Kidney glomerular epithelial cell (primary cell): ENCODE results near the gene AFF2.

Experiments used
- DNase-seq: peaks from one replicate; lab custom pipeline; 2025; lab: John Stamatoyannopoulos, UW

Gene AFF2

DNA sequence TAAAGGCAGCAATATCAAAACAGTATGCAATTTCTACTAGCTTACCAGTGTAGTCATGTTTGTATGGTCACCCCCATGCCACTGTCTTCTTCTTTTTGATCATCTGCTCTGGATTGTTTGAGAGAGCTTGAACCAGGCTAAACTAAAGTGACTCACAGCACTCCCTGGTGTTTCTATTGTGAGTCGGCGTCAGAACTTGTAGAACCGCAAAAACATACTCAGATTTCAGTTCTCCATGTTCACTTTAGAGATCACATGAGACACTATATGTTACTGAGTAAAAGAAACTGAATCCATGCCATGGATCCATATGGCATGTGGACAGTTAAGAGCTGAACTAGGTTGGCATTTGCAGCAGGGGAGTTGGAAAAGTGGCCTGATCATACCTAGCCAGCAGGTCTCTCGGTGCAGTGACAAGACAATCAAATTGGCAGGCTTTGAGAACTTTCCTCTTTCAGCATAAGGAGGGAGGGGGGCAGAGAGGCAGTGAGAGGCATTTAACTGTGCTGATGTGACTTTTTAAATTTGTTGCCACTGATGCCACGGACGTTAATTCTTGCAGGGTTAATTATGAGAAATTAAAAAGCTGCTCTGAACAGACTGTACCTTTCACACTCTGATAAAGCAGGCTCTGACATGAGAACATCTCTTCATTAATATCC is 88.4 kb downstream of the AFF2 start:
- DNase-seq = no peak

- no peak for DNase-seq
These were observed 92.2 kb downstream of the AFF2 start for GRCh38 chrX:148592595-148592994.

GRCh38 chrX:148593146-148593545 is 92.7 kb downstream of the AFF2 start:
- no peak for DNase-seq

DNA sequence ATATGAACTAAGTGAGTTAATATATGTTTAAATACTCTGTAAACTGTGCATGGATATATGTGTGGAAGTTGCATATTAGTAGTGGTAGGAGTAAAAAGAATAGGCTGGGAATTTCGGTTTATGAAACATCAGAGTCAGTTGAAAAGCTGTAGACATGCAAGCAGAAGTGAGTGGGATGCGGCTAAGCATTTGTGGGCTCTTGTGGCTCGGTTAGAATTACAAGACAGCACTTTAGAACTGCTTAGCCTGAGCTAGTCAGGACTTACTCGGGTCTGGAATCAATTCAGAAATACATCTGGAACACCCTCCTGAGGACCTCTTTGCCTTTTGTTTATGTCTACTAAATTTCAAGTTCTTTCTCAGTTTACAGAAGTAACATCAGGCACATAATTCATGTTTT is 93.6 kb downstream of the AFF2 start:
- no peak for DNase-seq

DNA sequence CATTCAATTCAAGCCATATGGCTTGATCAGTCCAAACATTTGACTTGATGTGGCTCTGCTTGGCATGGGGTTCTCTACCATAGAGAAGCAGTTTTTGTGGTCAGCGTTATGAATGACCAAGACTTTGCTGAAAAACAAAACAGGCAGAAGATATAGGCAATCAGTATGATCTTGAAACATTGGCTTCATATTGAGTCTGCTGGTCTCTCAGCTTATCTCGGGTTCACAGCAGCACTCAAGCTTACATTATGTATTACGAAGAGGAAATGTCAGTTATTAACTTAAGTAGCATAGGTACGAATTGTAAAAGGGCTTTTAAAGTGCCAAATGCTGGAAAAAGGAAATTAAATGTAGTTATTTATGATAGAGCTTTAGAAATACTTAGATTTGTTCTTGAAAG is 99.0 kb downstream of the AFF2 start:
- no peak for DNase-seq

DNA sequence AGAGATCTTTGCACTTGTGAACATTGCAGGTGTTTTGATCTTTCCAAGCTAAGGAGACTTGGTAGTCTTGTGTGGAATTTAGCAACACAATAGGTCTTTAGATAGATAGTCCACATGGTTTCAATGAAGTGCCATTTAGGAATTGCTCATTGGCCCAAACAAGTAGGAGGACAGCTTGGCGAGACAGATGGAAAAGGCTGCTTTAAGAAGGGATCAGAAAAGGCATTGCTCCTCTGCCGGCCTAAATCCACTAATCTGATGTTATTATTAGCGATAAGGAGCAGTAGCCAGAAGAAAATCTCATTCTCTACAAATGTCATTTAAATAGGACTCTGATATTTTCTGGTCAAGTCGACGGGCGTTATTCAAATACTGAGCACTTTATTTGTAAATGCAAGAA is 99.7 kb downstream of the AFF2 start:
- no peak for DNase-seq

DNA sequence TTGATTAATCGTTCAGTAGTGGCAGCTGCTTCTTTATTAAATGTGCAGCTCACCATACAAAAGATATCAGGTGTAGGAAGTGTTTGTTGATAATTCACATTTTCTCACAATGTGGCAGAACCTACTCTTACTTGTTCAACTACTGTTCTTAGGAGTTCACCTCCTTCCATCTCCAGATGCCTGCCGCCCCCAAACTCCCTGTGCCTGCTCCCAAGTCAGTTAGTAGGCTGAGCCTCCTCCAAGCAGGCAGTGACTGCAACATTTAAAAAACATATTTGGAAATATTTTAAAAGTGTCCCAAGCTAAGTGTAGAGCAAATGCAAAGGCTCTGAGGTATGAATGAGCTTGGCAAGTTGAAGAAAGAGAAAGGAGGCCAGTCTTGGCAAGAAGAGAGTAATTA is 100.2 kb downstream of the AFF2 start:
- DNase-seq = no peak

GRCh38 chrX:148601034-148601433 is 100.6 kb downstream of the AFF2 start:
- DNase-seq = no peak

- DNase-seq = no peak
These were observed 109.3 kb downstream of the AFF2 start for GRCh38 chrX:148609515-148610327.

DNA sequence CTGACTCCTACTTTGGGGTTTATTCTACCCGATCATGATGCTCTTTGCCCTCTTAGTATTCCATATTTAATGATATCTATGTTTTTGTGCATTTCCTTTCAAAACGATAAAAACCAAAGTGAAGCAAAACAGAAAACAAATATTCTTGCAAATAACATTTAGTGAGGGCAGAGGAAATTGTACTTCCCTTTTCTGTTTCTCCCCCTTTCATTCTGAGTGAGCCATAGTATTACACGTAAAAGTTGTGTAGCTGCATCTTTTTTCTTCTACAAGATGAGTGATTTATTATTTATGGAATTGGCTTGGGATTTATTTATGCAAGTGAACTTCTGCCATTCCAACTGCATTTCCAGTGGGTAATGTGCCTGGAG is 109.9 kb downstream of the AFF2 start:
- DNase-seq = no peak

DNA sequence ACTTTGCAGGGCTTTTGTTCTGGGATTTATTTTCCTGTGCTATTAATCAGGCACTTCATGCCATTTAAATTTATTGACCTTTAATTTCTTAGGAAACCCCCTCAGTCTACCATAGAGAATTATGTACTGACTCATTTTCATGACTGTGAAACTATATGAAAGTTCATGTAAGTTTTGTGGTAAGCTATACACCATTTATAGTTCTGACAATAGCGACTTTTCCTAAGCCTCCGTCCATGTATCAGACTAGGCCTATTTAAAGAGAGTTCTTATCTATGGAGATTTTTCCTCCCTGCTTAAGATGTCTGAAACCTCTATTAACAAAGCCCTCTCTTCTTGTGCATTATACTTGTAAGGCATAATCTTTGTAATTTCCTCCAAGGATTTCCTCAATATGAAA is 111.6 kb downstream of the AFF2 start:
- no peak for DNase-seq

GRCh38 chrX:148612431-148612830 is 112.0 kb downstream of the AFF2 start:
- DNase-seq = no peak

- DNase-seq = no peak
These were observed 113.2 kb downstream of the AFF2 start for GRCh38 chrX:148613636-148614035.

DNA sequence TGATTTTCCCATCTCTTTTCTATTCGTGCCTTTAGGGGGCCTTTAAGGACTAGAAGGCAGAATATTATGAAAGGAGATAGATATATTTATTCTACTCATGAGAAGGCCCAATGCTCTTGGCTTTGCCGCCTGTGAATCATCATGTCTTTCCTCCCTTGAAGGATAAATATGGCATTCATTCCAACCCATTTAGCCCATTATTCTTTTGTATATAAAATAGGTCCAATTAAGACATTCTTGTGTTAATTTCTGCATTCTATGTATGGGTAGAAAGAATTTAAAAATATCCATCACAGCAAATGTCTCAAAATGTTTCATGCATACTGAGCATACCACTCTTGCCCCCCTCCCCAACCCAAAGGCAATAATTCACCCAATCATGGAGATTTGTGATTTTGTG is 115.1 kb downstream of the AFF2 start:
- DNase-seq = no peak

DNA sequence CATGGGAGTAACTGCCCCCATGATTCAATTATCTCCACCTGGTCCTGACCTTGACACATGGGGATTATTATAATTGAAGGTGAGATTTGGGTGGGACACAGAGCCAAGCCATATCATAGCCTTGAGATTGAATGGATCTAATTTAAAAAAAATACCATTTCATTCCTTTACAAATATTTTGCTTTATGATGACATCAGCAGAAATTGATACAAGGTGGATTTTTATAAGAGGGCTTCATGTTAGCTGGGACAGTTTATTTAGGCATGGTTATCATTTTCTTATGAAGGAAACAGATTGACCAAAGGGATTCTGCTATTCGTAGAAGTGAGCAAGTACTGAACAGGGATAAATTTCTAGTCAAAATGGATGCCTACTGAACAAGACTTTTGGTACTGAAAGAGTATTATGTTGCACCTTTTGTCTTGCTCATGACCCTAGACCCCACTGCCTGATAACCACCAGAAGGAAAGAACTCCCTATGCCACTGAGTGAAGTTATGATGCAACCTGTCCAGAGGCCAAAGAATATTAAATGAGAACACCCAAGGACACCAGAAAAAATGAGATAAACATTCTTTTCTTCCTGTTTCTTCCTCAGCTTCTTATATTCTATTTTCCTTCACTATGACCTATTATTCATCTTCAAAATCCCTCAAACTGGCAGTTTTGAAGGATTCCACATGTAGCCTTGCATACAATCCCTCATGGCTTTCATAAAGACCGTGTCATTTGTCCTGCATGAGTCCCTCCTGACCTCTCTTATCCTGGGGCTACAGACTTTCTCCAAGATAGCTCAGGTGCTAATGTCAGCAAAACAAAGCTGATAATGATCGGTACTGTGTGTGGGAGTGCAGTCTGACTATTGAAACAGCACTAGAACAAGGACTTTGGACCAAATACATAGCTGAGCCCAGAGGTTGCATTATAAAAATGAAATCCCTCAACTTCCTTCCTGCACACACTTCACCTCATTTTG is 118.3 kb downstream of the AFF2 start:
- no peak for DNase-seq

GRCh38 chrX:148620023-148620422 is 119.6 kb downstream of the AFF2 start:
- no peak for DNase-seq

DNA sequence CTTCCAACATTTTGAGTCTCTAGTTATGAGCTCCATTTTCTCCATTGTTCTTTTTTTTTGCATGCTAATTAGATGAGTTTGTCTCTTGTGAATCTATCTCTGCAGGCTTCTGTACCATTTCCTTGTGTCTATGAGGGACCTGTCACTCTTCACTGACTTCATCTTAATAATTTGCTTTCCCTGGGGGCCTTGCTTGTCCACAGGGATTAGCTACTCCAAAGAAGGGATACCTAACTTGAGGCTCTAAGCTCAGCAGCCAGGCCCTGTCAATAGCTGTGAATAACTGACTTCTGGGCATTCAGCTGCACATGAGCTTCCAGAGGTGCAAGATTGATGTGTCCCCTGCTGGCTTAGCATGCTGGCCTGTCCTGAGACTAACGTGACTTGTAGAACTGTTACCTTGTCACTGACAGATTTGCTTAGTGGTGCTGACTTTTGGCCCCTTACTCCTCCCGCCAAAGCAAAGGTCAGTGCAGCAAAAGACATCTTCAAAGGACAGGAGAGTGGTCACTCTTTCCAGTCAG is 124.6 kb downstream of the AFF2 start:
- no peak for DNase-seq

DNA sequence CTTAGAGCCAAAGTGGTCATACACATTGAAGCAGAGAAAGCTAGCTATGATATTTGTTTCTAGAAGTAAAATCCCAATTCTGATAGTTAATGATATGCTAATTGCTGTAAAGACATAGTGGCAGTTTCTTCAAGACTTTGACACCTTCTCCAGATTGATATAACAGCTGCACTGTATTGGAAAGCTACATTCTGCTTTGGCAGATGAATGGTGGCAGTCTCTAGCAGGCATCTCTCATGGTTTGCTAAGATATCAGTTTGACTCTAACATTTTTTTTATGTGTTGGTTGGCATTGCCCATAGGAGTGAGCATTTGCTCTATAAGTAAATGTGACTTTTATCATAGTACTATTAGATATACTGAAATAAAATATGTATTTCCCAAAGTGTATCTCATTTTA is 128.2 kb downstream of the AFF2 start:
- no peak for DNase-seq

DNA sequence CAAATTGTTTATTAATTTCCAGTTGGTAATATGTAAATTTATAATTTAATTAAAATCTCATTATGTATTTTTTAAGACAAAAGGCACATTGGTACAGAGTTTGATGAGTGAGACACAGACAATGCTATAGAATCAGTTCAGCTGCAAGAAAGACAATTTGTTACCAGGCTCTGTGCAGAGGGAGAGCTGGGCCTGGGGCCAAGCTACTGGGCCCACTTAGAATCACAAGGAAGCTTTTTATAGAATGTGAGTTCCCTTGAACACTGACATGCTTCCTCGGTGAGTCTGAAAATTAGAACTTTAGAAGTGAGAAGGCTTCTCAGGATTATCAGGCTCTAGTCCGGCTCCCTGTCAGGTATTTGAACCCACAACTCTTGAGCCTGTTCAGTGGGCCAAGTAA is 129.0 kb downstream of the AFF2 start:
- DNase-seq = no peak

GRCh38 chrX:148632444-148632843 is 132.0 kb downstream of the AFF2 start:
- no peak for DNase-seq

- no peak for DNase-seq
These were observed 132.9 kb downstream of the AFF2 start for GRCh38 chrX:148633218-148633908.

DNA sequence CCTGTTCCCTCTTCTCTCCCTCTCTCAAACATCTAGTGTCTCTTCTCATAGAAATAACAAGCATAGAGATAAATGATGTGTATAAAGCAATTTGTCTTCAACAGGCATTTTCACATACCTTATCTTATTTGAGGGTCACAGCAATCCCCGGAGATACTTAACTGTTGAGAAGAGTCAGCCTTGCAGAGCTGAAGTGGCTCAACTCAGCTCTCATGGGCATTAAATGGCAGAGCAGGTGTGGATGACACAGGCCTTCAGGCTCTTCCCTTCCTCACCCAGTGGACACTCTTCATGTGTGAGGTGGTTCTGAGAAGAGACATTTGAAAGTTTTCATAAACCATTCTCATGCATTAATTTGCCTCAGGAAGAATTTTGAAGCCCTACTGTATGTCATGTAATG is 134.2 kb downstream of the AFF2 start:
- no peak for DNase-seq
